GM12878 (cell line): ENCODE data around the gene PHACTR1. TPM values are rescaled to one million over a fixed set of nuclear protein-coding genes. Genes with fewer than 3 reads are reported as not detected.

Experiments
- EED ChIP-seq: sonication (generic); IDR thresholded peaks from 2 replicates; pipeline ENCODE4 v1.6.1; 2016; ENCODE audit warnings: antibody characterized with exemption, low read depth
- HDAC2 ChIP-seq: fragments of 200-600 bp; sonication (generic); IDR thresholded peaks from 2 replicates; pipeline ENCODE4 v1.6.1; 2017
- IRF3 ChIP-seq: fragments of 450-650 bp; IDR thresholded peaks from 2 replicates; pipeline ENCODE4 v1.6.1; 2014; ENCODE audit warnings: mild to moderate bottlenecking
- IRF4 ChIP-seq: IDR thresholded peaks from 2 replicates; pipeline ENCODE4 v1.6.1; 2011; ENCODE audit warnings: low read depth, low read length
- KDM1A ChIP-seq: fragments of 200-600 bp; sonication (generic); IDR thresholded peaks from 2 replicates; pipeline ENCODE4 v1.6.1; 2016; ENCODE audit warnings: borderline replicate concordance
- NFIC ChIP-seq: IDR thresholded peaks from 2 replicates; pipeline ENCODE4 v1.6.1; 2012; ENCODE audit warnings: low read depth, mild to moderate bottlenecking, inconsistent platforms, low read length, moderate library complexity
- PML ChIP-seq: IDR thresholded peaks from 2 replicates; pipeline ENCODE4 v1.6.1; 2012; ENCODE audit warnings: low read length, inconsistent platforms
- POLR2AphosphoS2 ChIP-seq: IDR thresholded peaks from 2 replicates; pipeline ENCODE4 v1.6.1; 2011; ENCODE audit warnings: low read depth, mild to moderate bottlenecking, low read length, improper control_type of control experiment, moderate library complexity
- PRDM15 ChIP-seq: fragments of 450-650 bp; formaldehyde crosslinking; IDR thresholded peaks from 2 replicates; pipeline ENCODE4 v1.4.0; 2020; ENCODE audit warnings: mild to moderate bottlenecking, moderate library complexity
- SIN3A ChIP-seq: IDR thresholded peaks from 2 replicates; pipeline ENCODE4 v1.6.1; 2012; ENCODE audit warnings: low read depth, low read length, improper control_type of control experiment
- TAF1 ChIP-seq: IDR thresholded peaks from 2 replicates; pipeline ENCODE4 v1.6.1; 2011; ENCODE audit warnings: mild to moderate bottlenecking, low read depth, low read length, borderline replicate concordance
- ZNF207 ChIP-seq: fragments of 450-650 bp; IDR thresholded peaks from 2 replicates; pipeline ENCODE4 v1.6.1; 2014; ENCODE audit warnings: antibody characterized with exemption, mild to moderate bottlenecking, borderline replicate concordance
- ZNF384 ChIP-seq: IDR thresholded peaks from 2 replicates; pipeline ENCODE4 v1.6.1; 2012; ENCODE audit warnings: low read depth, mild to moderate bottlenecking, low read length, improper control_type of control experiment, borderline replicate concordance
- polyA plus RNA-seq, 11 experiments: library from polyadenylated mRNA; depleted of rRNA in 4 of 11; unstranded in 6 of 11; stranded (reverse) in 5 of 11; fragments of >200 nt; fragmentation: Nextera tagmentation in 4 of 11; fragmentation: Illumina TruSeq in 1 of 11; extraction: Ambion mirVana in 4 of 11; extraction: Trizol in 1 of 11; gene quantifications; 1 replicate in 1 of 11; 2 replicates in 10 of 11; pipeline versions ENCODE4 v1.2.1 to v1.2.3, GENCODE V29; 2011 to 2016; ENCODE audit warnings: inconsistent platforms in 2 of 11, missing spikeins in 2 of 11, low read depth in 1 of 11
- total RNA-seq, 4 experiments: library from RNA; depleted of rRNA in 3 of 4; stranded (reverse); fragments of >200 nt in 3 of 4; fragmentation: Illumina TruSeq in 1 of 4; extraction: Trizol in 1 of 4; gene quantifications; 2 replicates each; pipeline versions ENCODE4 v1.2.1 to v1.2.3, GENCODE V29; 2013 to 2021

PHACTR1 gene
- total and polyA plus RNA-seq, 10 of the 15 experiments (the other 5 are each of a cell fraction or from before 2014, with no cell fraction given) = 34.2 to 94.6 (median 62.3) TPM

- TF ChIP-seq ZNF384 (no peak), POLR2AphosphoS2 (no peak), SIN3A (no peak), TAF1 (peak; percentile 31; the same call in 1 of the 2 replicates), HDAC2 (no peak), NFIC (no peak; the same call in 1 of the 2 replicates), PRDM15 (no peak), PML (no peak), ZNF207 (no peak), EED (no peak), IRF4 (no peak), IRF3 (no peak), KDM1A (no peak)
- TF ChIP-seq, all 136 proteins: peak for 6
These were observed 544.3 kb downstream of the PHACTR1 start (continued) for GRCh38 chr6:13260831-13261230.
